HCT116 (cell line): Measurements from ENCODE around the gene IL21R. TPM values are rescaled to one million over a fixed set of nuclear protein-coding genes. Genes with fewer than 3 reads are reported as not detected.

Experiments used
- ATAC-seq: fragments of 200-7000 bp; cut with Tn5 transposase; 2 replicates; pipeline ENCODE4 v1.9.1; 2020; ENCODE audit warnings: mild to moderate bottlenecking, moderate library complexity
- BruUV-seq: library from RNA; stranded (reverse); fragments of 400-500 nt; replicated peaks from 2 replicates; lab custom pipeline; 2021; lab: Mats Ljungman, UMichigan
- CTCF ChIA-PET: fragments of 300-600 bp; sonication (Branson Sonifier 250); formaldehyde crosslinking; loops from one replicate; lab custom pipeline; 2021; ENCODE audit warnings: antibody characterized with exemption; lab: Charles Lee
- POLR2A ChIA-PET: fragments of 300-600, 350-600 bp; sonication (Branson Sonifier 250); formaldehyde crosslinking; loops from one replicate; lab custom pipeline; 2021; ENCODE audit warnings: antibody characterized with exemption; lab: Charles Lee
- RAD21 ChIA-PET, 2 experiments: fragments of 300-600 bp; sonication (Branson Sonifier 250); formaldehyde crosslinking; loops; one replicate each; lab custom pipeline; 2023; ENCODE audit warnings: low total read pairs in 2 of 2; ENCODE audit not compliant: uncharacterized antibody in 2 of 2, unreplicated experiment in 2 of 2, low non-redundant PET in 1 of 2; lab: Charles Lee
- DNase-seq: peaks from one replicate; pipeline ENCODE4 v3.0.0-alpha.2; 2010; ENCODE audit warnings: low read depth, low spot score
- H2AFZ ChIP-seq: fragments of 200-600 bp; shearing (Covaris generic), sonication (generic); 2 replicates; pipeline ENCODE4 v1.6.1; 2017; ENCODE audit warnings: low read depth, mixed run types, mixed read lengths, antibody characterized with exemption, low read length; ENCODE audit not compliant: poor library complexity, severe bottlenecking
- H3K27ac ChIP-seq: 2 replicates; pipeline ENCODE4 v1.5.1; 2012; ENCODE audit warnings: low read depth, low read length
- H3K27me3 ChIP-seq: fragments of 200-600 bp; sonication (generic); 2 replicates; pipeline ENCODE4 v1.6.1; 2016; ENCODE audit warnings: mixed run types, low read length, mixed read lengths; ENCODE audit not compliant: insufficient read depth
- H3K36me3 ChIP-seq, 2 experiments: fragments of 200-500 bp in 1 of 2; fragments of 200-600 bp in 1 of 2; sonication (Bioruptor generic) in 1 of 2; sonication (generic) in 1 of 2; 2 replicates each; pipeline versions ENCODE4 v1.5.1 to v1.6.1; 2014 to 2016; ENCODE audit warnings: low read length in 2 of 2, inconsistent platforms in 1 of 2, mixed read lengths in 1 of 2, mixed run types in 1 of 2; ENCODE audit not compliant: insufficient read depth in 2 of 2, control insufficient read depth in 1 of 2
- H3K4me1 ChIP-seq, 2 experiments: fragments of 200-600 bp in 1 of 2; sonication (generic) in 1 of 2; 2 replicates each; pipeline versions ENCODE4 v1.5.1 to v1.6.1; 2012 to 2017; ENCODE audit warnings: low read length in 2 of 2, inconsistent platforms in 1 of 2, mild to moderate bottlenecking in 1 of 2, mixed read lengths in 1 of 2, mixed run types in 1 of 2, moderate library complexity in 1 of 2; ENCODE audit not compliant: insufficient read depth in 2 of 2, control insufficient read depth in 1 of 2
- H3K4me2 ChIP-seq: fragments of 200-600 bp; sonication (generic); 2 replicates; pipeline ENCODE4 v1.6.1; 2017; ENCODE audit warnings: mixed run types, low read length, mixed read lengths
- H3K4me3 ChIP-seq, 2 experiments: fragments of 200-600 bp in 1 of 2; sonication (generic) in 1 of 2; replicated peaks in 1 of 2; 2 replicates each; pipeline ENCODE4 v1.5.1; 2011 to 2016; ENCODE audit warnings: low read length in 2 of 2, control low read depth in 1 of 2, low read depth in 1 of 2, mild to moderate bottlenecking in 1 of 2, mixed read lengths in 1 of 2, mixed run types in 1 of 2
- H3K79me2 ChIP-seq: fragments of 200-600 bp; sonication (generic); 2 replicates; pipeline ENCODE4 v1.6.1; 2017; ENCODE audit warnings: mild to moderate bottlenecking, mixed run types, low read length, moderate library complexity, mixed read lengths; ENCODE audit not compliant: insufficient read depth
- H3K9ac ChIP-seq: fragments of 200-600 bp; sonication (generic); 2 replicates; pipeline ENCODE4 v1.6.1; 2016; ENCODE audit warnings: low read length, mixed read lengths
- H3K9me2 ChIP-seq: fragments of 200-600 bp; sonication (generic), shearing (Covaris generic); 2 replicates; pipeline ENCODE4 v1.6.1; 2017; ENCODE audit warnings: mixed run types, mild to moderate bottlenecking, moderate library complexity; ENCODE audit not compliant: insufficient read depth
- H3K9me3 ChIP-seq, 2 experiments: fragments of 200-500 bp in 1 of 2; fragments of 200-600 bp in 1 of 2; sonication (Bioruptor generic) in 1 of 2; sonication (generic) in 1 of 2; 2 replicates each; pipeline ENCODE4 v1.6.1; 2014 to 2017; ENCODE audit warnings: low read length in 2 of 2, mixed read lengths in 2 of 2, inconsistent platforms in 1 of 2, low read depth in 1 of 2, mild to moderate bottlenecking in 1 of 2, mixed run types in 1 of 2, moderate library complexity in 1 of 2; ENCODE audit not compliant: control insufficient read depth in 1 of 2, insufficient read depth in 1 of 2
- H4K20me1 ChIP-seq: fragments of 200-600 bp; sonication (generic), shearing (Covaris generic); 2 replicates; pipeline ENCODE4 v1.6.1; 2017; ENCODE audit warnings: mixed run types, mild to moderate bottlenecking, moderate library complexity; ENCODE audit not compliant: insufficient read depth
- ATF3 ChIP-seq: IDR thresholded peaks from 2 replicates; pipeline ENCODE4 v1.6.1; 2012
- CTCF ChIP-seq, 3 experiments: fragments of 200-600 bp in 1 of 3; sonication (generic) in 1 of 3; IDR thresholded peaks in 2 of 3; conservative IDR thresholded peaks in 1 of 3; 2 replicates each; pipeline ENCODE4 v1.5.1; 2012 to 2017; ENCODE audit warnings: low read depth in 2 of 3, low read length in 2 of 3, antibody characterized with exemption in 1 of 3, borderline replicate concordance in 1 of 3, control low read depth in 1 of 3, mild to moderate bottlenecking in 1 of 3, mixed read lengths in 1 of 3, mixed run types in 1 of 3, moderate library complexity in 1 of 3; ENCODE audit not compliant: insufficient read depth in 1 of 3
- ELF1 ChIP-seq: IDR thresholded peaks from 2 replicates; pipeline ENCODE4 v1.6.1; 2012; ENCODE audit warnings: low read depth, borderline replicate concordance
- EZH2phosphoT487 ChIP-seq: fragments of 200-600 bp; IDR thresholded peaks from 2 replicates; pipeline ENCODE4 v1.6.1; 2018; ENCODE audit warnings: antibody characterized with exemption, borderline replicate concordance
- FOSL1 ChIP-seq: IDR thresholded peaks from 2 replicates; pipeline ENCODE4 v1.6.1; 2012; ENCODE audit warnings: low read depth
- JUND ChIP-seq: IDR thresholded peaks from 2 replicates; pipeline ENCODE4 v1.6.1; 2012
- MAX ChIP-seq: IDR thresholded peaks from 2 replicates; pipeline ENCODE4 v1.6.1; 2012
- POLR2AphosphoS5 ChIP-seq: IDR thresholded peaks from 2 replicates; pipeline ENCODE4 v1.6.1; 2011; ENCODE audit warnings: mild to moderate bottlenecking, low read depth, low read length, moderate library complexity
- RAD21 ChIP-seq: IDR thresholded peaks from 2 replicates; pipeline ENCODE4 v1.6.1; 2012; ENCODE audit warnings: low read depth, mild to moderate bottlenecking
- SIN3A ChIP-seq: IDR thresholded peaks from 2 replicates; pipeline ENCODE4 v1.6.1; 2012; ENCODE audit warnings: low read depth
- SP1 ChIP-seq: IDR thresholded peaks from 2 replicates; pipeline ENCODE4 v1.6.1; 2012; ENCODE audit warnings: low read depth
- SRF ChIP-seq: IDR thresholded peaks from 2 replicates; pipeline ENCODE4 v1.6.1; 2012; ENCODE audit warnings: low read depth
- TCF7L2 ChIP-seq: IDR thresholded peaks from 2 replicates; pipeline ENCODE4 v1.7.0; 2011; ENCODE audit warnings: borderline replicate concordance, inconsistent platforms; ENCODE audit not compliant: insufficient read depth, insufficient read length; ENCODE audit errors: extremely low read depth
- YY1 ChIP-seq: IDR thresholded peaks from 2 replicates; pipeline ENCODE4 v1.6.1; 2011; ENCODE audit warnings: low read length, low read depth, moderate library complexity, mild to moderate bottlenecking; ENCODE audit not compliant: insufficient replicate concordance; ENCODE audit errors: extremely low read depth
- ZBTB33 ChIP-seq: IDR thresholded peaks from 2 replicates; pipeline ENCODE4 v1.6.1; 2011; ENCODE audit warnings: mild to moderate bottlenecking, low read length, moderate library complexity; ENCODE audit not compliant: insufficient replicate concordance; ENCODE audit errors: extremely low read depth
- ZFX ChIP-seq: fragments of 450-650 bp; IDR thresholded peaks from 2 replicates; pipeline ENCODE4 v1.6.1; 2017
- ZNF274 ChIP-seq: fragments of 200-500 bp; sonication (Bioruptor generic); IDR thresholded peaks from 2 replicates; pipeline ENCODE4 v1.6.1; 2014; ENCODE audit warnings: mild to moderate bottlenecking, low read depth, low read length, inconsistent platforms
- intact Hi-C: fragments of 100-400 bp; cut with micrococcal nuclease; formaldehyde crosslinking; loops from 2 replicates; pipeline ENCODE4 v1.10.0; 2022
- total RNA-seq: library from RNA; stranded (reverse); gene quantifications from one replicate; pipeline ENCODE4 v1.2.1, GENCODE V29; 2021; ENCODE audit not compliant: unreplicated experiment

Gene IL21R
- total RNA-seq, 1 experiment from 2014 or later, result 1.2 TPM

GRCh38 chr16:27444470-27444869 is 42.5 kb downstream of the IL21R start:
- intact Hi-C loops, result no loop called here
- no peaks in the 10 kb centered on the region for H3K27me3 ChIP-seq
- H3K4me1 ChIP-seq, result no peaks in the 10 kb centered on the region
- no TSS peak for BruUV-seq
- no peak overlapping the region for H3K9ac ChIP-seq
- H3K4me2 ChIP-seq, result no peak overlapping the region
- ATAC-seq (no peak), DNase-seq (no peak)
- CTCF ChIA-PET, result no interaction called here
- H2AFZ ChIP-seq, result no peak overlapping the region
- no peak overlapping the region for H3K4me3 ChIP-seq
- H3K27ac ChIP-seq, result no peak overlapping the region
- H3K79me2 ChIP-seq, result no peaks in the 10 kb centered on the region
- peaks cover 0 to 15% of the 10 kb centered on the region in 2 experiments; a peak in 2 of 4 replicates for H3K9me3 ChIP-seq
- H3K9me2 ChIP-seq, result no peaks in the 10 kb centered on the region
- RAD21 ChIA-PET, result no interaction called here
- H3K36me3 ChIP-seq, result no peaks in the 10 kb centered on the region
- no peaks in the 10 kb centered on the region for H4K20me1 ChIP-seq
- no peak for TF ChIP-seq ATF3
- no peak for TF ChIP-seq ZBTB33
- no peak for TF ChIP-seq RAD21
- no peak for TF ChIP-seq YY1
- no peak for TF ChIP-seq SP1
- no peak for TF ChIP-seq EZH2phosphoT487
- TF ChIP-seq CTCF (IDR thresholded peaks at IDR 0.05 in 2 of 3, conservative IDR thresholded peaks at IDR 0.05 in 1 of 3; ENCODE audit: borderline replicate concordance in 1 of 3, insufficient read depth in 1 of 3, low read depth in 2 of 3, low read length in 2 of 3), result no peak
- no peak for TF ChIP-seq SRF
- TF ChIP-seq ELF1, result no peak
- no peak for TF ChIP-seq MAX
- TF ChIP-seq ZFX, result no peak
- TF ChIP-seq SIN3A, result no peak
- no peak for TF ChIP-seq FOSL1
- no peak for TF ChIP-seq TCF7L2
- no peak for TF ChIP-seq POLR2AphosphoS5
- TF ChIP-seq ZNF274, result no peak
- no peak for TF ChIP-seq JUND
- POLR2A ChIA-PET, result no interaction called here
